Suppressor macrophage treated with lipopolysaccharide for 1 hour (primary cell): ENCODE results near the gene ADI1.
A peak's percentile ranks its signal among the peaks of the same experiment; 100 is the strongest.
"Not testable (repeated sequence)": the region's sequence is repeated elsewhere in the genome, so short reads cannot be mapped to it uniquely, and the experiment has no call there.

Experiments used
- DNase-seq, 3 donors: peaks; one replicate each; pipeline ENCODE4 v3.0.0-alpha.2; 2020 to 2022

ADI1 gene

DNA sequence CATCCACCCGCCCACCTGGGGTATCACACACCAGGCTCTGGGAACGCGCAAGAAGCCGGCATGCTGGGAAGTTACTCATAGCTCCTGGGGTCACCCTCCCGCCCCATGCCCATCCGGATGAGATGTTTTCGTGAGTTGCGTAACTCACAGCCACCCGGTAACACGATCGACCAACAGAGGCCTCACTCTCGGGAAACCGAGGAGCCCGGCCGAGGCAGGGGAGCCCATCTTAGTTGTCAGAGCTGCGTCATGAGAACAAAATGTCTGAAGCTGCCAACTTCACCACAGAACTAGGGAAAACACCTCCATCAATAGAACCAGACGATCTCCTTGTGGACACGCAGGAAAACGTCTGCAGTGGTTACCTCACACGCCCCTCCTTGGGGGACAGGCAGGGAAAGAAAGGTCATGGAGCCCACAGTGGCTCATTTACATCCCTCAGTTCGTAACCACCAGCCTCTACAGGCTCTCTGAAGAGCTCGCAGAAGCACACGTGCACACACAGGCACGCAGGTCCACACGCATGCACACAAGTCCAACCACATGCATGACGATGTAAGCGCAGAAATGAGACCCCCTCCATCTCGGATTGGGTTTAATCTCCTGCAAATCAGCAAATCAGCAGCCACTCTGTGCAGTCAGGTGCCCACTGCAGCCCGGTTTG lies 26.2 kb downstream of the ADI1 start:
- DNase-seq: no peak

DNA sequence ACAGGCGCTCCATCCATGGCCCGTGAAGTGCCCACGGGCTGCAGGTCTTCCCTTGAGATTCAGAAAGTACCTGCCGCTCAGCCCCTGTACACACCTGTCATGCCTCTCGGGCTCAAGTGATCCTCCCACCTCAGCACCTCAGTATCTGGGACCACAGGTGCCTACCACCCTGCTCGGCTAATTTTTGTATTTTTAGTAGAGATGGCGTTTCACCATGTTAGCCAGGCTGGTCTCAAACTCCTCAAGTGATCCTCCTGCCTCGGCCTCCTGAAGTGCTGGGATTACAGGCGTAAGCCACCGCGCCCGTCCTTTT lies 26.9 kb downstream of the ADI1 start:
- not testable (repeated sequence) for DNase-seq

DNA sequence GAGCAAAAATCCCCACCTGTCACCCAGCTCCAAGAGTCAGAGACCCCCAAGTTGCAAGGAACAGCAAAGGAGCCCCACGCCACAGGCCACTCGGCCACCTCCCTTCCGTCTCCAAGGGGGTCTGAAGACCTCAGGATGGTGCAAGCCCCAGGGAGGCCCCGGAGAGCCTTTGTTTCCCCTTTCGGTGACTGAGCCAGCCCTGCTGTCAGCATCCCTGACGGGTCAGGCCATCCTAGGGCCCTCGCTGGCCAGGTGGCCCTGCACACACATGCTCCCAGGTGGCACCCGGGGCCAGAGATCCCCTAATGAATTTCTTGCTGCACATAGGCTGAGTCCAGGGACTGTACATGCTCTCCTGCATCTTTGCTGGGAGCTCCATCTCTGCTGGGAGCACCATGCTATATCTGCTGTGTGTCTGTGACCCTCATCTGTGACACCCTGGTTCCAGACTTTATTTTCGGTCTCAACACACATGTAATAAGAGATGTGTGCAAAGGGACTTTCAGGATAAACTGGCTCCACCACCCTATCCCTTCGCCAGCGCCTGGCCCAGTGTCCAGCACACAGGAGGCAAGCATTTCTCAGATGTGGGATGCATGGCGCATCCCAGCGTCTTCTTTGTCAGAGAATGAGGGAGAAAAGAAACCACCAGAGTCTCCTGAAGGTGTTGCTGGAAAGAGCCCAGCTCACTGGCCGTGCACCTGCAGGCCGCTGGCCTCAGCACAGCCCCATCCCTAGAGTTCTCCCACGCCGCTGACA lies 27.4 kb downstream of the ADI1 start:
- no peak for DNase-seq

DNA sequence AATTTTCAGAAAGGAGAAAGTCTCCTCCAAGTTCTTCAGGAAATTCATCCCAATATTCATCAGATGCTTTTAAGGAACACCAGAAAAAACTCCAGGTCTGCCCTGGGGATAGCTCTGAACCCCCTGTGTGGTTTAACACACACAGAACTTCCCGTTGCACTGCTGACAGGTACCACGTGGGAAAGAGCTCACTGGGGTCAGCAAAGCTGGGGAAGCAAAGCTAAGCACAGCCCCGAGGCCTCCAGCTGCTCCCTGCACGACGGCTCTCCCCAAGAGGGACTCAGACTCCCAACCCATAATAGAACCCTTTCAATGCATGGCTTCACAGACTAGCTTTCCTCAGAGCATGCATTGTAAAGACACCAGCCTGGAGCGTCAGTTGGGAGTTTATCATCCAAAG lies 28.0 kb downstream of the ADI1 start:
- peak in 1 of 3 donors; percentile 4 for DNase-seq

GRCh38 chr2:3490191-3491170 lies 28.9 kb downstream of the ADI1 start:
- peak in 2 of 3 donors; percentile 5 to 9 for DNase-seq

GRCh38 chr2:3489764-3490115 lies 29.6 kb downstream of the ADI1 start:
- DNase-seq: no peak

DNA sequence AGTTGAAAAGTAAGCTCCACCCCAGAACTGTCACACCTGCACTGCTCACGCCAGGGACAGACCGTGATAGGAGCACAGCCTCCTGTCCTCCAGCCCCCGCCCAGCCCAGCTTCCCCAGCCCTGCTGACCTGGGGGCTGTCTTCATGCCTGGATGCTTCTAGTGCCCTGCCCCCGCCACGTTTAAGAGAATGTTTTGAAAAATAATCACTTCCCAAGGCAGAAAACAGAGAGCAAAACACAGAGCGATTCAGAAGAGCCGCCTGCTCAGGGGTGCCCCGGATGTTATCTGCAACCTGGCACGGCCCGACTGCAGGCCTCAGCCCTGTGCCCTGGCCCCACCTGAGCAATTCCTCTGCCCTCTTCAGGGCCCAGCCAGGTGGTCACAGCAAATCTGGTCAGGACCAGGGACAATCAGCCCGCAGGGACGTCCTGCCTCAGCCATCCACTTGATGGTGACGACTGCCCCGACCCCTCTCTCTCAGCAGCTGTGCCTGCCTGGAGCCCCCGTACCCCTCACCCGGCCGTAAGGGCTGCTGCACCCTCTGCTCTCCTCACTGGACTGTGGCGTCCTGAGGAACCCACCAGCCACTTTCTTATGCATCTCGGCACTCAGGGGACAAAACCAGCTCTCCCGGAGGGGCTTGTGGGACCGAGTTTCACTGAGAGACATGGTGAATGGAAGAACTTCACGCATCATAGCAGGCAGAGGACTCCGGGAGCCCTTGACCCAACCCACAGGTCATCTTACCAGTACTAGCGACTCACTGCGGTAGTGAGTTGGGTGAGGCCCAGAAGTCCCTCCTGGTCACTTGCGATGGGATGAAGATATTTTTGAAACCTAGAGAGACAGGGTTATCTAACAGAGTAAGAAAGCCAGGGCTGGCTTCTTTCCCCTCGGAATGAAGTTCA lies 30.2 kb downstream of the ADI1 start:
- DNase-seq: no peak

DNA sequence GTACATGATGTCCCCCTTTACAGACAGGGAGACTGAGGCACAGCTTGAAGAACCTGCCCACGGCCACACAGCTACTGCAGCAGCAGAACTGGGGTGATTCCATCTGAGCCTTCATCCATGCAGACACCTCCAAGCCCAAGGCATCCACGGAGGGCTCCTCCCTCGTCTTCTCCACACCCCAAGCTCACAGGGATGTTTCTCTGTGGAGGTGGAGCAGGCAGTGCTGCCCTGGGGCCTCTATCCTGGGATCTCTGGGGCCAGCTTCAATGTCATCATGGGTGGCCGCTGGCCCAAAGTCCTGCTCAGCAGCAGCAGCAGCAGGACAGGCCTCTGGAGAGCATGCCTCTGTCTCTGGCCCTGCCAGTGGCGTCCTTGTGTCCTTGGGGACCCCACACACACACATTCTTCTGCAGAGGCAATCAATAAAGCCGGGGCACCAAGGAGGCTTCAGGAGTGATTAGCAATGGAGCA lies 31.2 kb downstream of the ADI1 start:
- no peak for DNase-seq

- no peak for DNase-seq
Observed at GRCh38 chr2:3487432-3487831, 31.9 kb downstream of the ADI1 start.

DNA sequence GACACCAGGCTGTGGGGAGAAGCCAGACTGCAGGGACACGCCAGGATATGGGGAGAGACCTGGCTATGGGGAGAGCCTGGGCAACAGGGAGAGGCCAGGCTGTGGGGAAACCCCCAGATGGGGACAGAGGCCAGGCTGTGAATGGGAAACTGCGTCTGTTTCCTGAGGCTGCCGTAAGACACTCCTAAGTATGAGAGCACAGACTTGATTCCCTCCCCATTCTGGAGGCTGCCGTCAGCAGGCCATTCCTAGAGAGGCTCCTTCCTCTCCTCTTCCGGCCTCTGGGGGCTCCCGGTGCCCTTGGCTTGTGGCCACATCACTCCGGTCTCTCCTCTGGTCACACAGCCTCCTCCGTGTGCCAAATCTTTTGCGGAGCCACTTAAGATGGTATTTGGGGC lies 32.3 kb downstream of the ADI1 start:
- DNase-seq: no peak

DNA sequence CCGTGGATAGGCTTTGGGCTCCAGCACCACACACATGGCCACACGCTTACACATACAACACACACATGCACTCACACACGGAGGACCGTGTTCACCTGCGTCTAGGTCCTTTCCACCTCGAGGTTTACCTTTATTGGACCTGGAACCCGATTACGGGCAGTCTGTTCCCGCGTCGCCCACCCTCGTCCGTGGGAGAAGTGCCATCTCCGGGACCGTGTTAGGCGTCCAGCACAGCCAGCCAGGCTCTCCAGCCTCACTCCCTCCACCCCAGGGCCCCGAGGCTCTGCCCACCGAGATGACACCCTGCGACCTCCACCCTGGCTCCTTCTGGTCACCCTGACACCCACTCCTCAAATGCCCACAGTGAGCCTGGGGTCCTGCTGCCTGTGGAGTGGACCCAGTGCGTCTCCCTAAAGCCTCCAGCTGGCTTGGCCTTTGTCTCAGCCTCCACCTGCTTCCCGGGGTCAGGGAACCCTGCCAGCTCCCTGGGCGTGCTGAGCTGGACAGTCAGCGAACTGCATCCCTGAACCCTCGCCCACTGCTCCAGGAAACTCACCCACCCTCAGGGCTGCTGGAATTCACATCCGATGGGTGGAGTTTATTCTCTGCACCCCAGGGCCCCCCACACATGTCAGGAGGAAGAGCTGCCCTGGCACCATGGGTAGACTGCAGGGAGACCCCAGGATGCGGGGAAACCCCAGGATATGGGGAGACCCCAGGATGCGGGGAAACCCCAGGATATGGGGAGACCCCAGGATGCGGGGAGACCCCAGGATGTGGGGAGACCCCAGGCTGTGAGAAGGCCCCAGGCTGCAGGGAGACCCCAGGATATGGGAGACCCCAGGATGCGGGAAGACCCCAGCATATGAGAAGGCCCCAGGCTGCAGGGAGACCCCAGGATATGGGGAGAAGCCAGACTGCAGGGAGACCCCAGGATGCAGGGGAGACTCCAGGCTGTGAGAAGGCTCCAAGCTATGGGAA lies 33.0 kb downstream of the ADI1 start:
- DNase-seq: no peak

GRCh38 chr2:3485166-3485565 lies 34.2 kb downstream of the ADI1 start:
- no peak for DNase-seq

GRCh38 chr2:3483986-3484960 lies 35.1 kb downstream of the ADI1 start:
- DNase-seq: no peak

GRCh38 chr2:3483227-3483985 lies 35.9 kb downstream of the ADI1 start:
- no peak for DNase-seq

DNA sequence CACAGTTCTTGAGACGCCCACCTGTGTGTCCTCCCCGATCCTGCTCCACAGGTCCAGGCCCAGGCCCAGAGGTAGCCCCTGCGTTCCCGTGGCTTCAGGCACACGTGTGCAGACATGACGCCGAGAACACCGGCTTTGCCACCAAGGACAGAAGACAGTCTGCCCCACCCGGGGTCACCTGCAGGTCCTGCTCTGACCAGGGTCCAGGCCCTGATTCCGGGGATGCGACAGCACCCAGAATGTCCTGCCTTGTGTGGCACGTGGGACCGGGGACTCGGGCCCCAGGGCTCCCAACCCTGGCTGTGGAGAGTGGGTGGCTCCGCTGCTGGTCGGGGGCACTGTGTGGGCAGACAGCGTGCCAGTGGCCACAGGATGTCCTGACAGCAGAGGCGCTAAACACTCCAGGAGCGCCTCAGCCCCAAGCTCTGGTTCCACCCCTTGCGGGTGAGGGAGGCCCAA lies 36.9 kb downstream of the ADI1 start:
- DNase-seq: no peak

GRCh38 chr2:3481736-3482362 lies 37.5 kb downstream of the ADI1 start:
- no peak for DNase-seq

GRCh38 chr2:3481011-3481400 lies 38.3 kb downstream of the ADI1 start:
- DNase-seq: no peak

- no peak for DNase-seq
Observed at GRCh38 chr2:3480352-3481010, 38.9 kb downstream of the ADI1 start.
